Muscle of leg (tissue), 11 donors: ENCODE measurements around the gene LAMC1. TPM values are rescaled to one million over a fixed set of nuclear protein-coding genes. Genes with fewer than 3 reads are reported as not detected.

Source experiments
- DNase-seq: peaks from one replicate; pipeline ENCODE4 v3.0.0; 2013
- H3K27ac ChIP-seq: one replicate; pipeline ENCODE4 v1.5.1; 2013; ENCODE audit warnings: mild to moderate bottlenecking, low read length, control low read depth
- H3K27me3 ChIP-seq: one replicate; pipeline ENCODE4 v1.6.1; 2013; ENCODE audit warnings: low read length; ENCODE audit not compliant: control insufficient read depth, insufficient read depth
- H3K36me3 ChIP-seq: one replicate; pipeline ENCODE4 v1.6.1; 2013; ENCODE audit warnings: low read length; ENCODE audit not compliant: control insufficient read depth, insufficient read depth
- H3K4me1 ChIP-seq: one replicate; pipeline ENCODE4 v1.6.1; 2013; ENCODE audit warnings: low read length; ENCODE audit not compliant: control insufficient read depth, insufficient read depth
- H3K4me3 ChIP-seq: one replicate; pipeline ENCODE4 v1.5.1; 2013; ENCODE audit warnings: low read length, control low read depth
- H3K9me3 ChIP-seq: replicated peaks from 2 replicates; pipeline ENCODE4 v1.6.1; 2013; ENCODE audit warnings: low read depth, low read length; ENCODE audit not compliant: control insufficient read depth
- WGBS: methylation state at CpG from one replicate; pipeline ENCODE4 v1.1.5; 2013; ENCODE audit warnings: missing lambda C conversion rate; ENCODE audit not compliant: insufficient coverage; 5-methylcytosine and 5-hydroxymethylcytosine counted together
- polyA plus RNA-seq, 8 donors: library from polyadenylated mRNA; unstranded; fragments of 120-200 nt; gene quantifications; one replicate each; pipeline versions ENCODE4 v1.2.1 to v1.2.3, GENCODE V29; 2013; ENCODE audit warnings: inconsistent platforms in 1 of 8, low replicate concordance in 1 of 8; ENCODE audit not compliant: insufficient read length in 8 of 8, insufficient read depth in 1 of 8
- total RNA-seq: library from RNA; stranded (reverse); fragments of 120-200 nt; gene quantifications from one replicate; pipeline ENCODE4 v1.2.4, GENCODE V29; 2013

The LAMC1 gene
- total and polyA plus RNA-seq, 9 donors: 203 to 436 (median 311) TPM

DNA sequence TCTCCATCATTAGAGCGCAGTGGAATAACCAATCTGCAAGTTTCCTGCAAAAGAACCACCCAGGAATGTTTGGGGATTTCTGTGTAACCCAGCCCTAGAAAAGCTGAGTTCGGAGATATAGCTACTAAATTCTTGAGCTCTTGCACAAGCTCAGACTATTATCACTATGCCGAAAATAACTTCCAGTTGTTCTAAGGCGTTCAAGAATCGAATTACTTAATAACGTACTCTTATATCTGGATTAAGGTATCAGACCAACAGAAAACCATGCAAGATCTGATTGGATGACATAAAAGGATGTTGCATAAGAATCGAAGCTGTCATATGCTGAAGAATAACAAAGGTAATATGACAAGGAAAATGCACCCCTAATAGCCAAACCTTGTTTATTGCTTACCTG, 155.3 kb downstream of the LAMC1 start:
- peaks cover 21% of the 10 kb centered on the region for H3K4me1 ChIP-seq

GRCh38 chr1:183179033-183179432, 155.8 kb downstream of the LAMC1 start:
- no peak overlapping the region for H3K27ac ChIP-seq
- no peaks in the 10 kb centered on the region for H3K27me3 ChIP-seq
- H3K4me1 ChIP-seq: peaks cover 21% of the 10 kb centered on the region
- no peaks in the 10 kb centered on the region for H3K9me3 ChIP-seq
- WGBS: no CpG with 5 or more reads among the region's 2 CpGs
- H3K36me3 ChIP-seq: no peaks in the 10 kb centered on the region
- H3K4me3 ChIP-seq: no peak overlapping the region
- DNase-seq: no peak

More for the DNA sequence above, 155.3 kb downstream of the LAMC1 start:
- H3K36me3 ChIP-seq: no peaks in the 10 kb centered on the region
- H3K4me3 ChIP-seq: no peak overlapping the region
- H3K27me3 ChIP-seq: no peaks in the 10 kb centered on the region
- DNase-seq: peak; percentile 43
- no peak overlapping the region for H3K27ac ChIP-seq
- no CpG with 5 or more reads among the region's 7 CpGs for WGBS
- no peaks in the 10 kb centered on the region for H3K9me3 ChIP-seq

DNA sequence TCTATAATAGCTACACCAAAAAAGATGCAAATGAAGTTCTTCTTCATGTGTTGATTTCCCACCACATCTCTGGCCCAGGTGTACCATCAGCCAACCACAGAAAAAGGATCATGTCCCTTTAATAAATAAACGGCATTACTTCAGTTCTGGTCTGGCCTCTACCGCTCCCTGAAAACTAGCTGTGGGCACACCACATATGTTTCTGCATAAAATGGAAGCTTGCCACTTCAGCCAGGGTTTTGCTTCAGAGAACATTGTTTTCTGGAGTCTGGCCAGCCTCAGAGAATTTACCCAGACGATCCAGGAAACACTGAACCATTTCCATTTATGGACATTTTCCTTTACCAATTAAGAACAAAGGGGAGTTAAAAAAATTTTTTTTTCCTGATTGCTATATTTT, 157.0 kb downstream of the LAMC1 start:
- peak; percentile 94 for DNase-seq

GRCh38 chr1:183180634-183181056, 157.4 kb downstream of the LAMC1 start:
- Histone ChIP-seq H3K4me3 (no peak overlapping the region), H3K36me3 (no peaks in the 10 kb centered on the region), H3K27me3 (peaks cover under 1% of the 10 kb centered on the region), H3K9me3 (no peaks in the 10 kb centered on the region), H3K27ac (peak overlapping the region; percentile 77), H3K4me1 (peaks cover 22% of the 10 kb centered on the region)
- no CpG with 5 or more reads among the region's 3 CpGs for WGBS
- DNase-seq: peak; percentile 84

More for the DNA sequence above, 157.0 kb downstream of the LAMC1 start:
- no peak overlapping the region for H3K4me3 ChIP-seq
- 13% methylated on average over 2 of the region's 3 CpGs for WGBS
- H3K4me1 ChIP-seq: peaks cover 21% of the 10 kb centered on the region
- H3K27ac ChIP-seq: peak overlapping the region; percentile 77
- H3K36me3 ChIP-seq: no peaks in the 10 kb centered on the region
- H3K9me3 ChIP-seq: no peaks in the 10 kb centered on the region
- H3K27me3 ChIP-seq: no peaks in the 10 kb centered on the region

DNA sequence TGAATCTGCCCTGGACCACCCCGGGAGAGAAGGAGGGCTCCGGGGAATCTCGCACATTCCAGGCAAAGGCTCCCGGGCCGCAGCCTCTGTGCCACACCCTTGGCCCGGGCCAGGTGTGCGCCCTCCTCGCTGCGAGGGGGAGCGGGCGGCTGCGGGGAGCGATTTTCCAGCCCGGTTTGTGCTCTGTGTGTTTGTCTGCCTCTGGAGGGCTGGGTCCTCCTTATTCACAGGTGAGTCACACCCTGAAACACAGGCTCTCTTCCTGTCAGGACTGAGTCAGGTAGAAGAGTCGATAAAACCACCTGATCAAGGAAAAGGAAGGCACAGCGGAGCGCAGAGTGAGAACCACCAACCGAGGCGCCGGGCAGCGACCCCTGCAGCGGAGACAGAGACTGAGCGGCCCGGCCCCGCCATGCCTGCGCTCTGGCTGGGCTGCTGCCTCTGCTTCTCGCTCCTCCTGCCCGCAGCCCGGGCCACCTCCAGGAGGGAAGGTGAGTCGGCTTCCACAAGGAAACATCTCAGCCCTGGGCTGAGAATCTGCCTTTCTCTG, 162.8 kb downstream of the LAMC1 start, which contains the start of gene LAMC2:
Gene LAMC2 (plus strand): TSS at position 324 of the 550 bp plus-strand sequence. CDS start 89 bp downstream, at position 413.
- peaks cover 13% of the 10 kb centered on the region for H3K4me1 ChIP-seq
- 16% methylated on average over 25 of the region's 30 CpGs for WGBS
- H3K36me3 ChIP-seq: no peaks in the 10 kb centered on the region
- H3K4me3 ChIP-seq: no peak within 1 kb of the TSS
- no peaks in the 10 kb centered on the region for H3K9me3 ChIP-seq
- H3K27ac ChIP-seq: no peak within 1 kb of the TSS
- peaks cover 8% of the 10 kb centered on the region for H3K27me3 ChIP-seq
- DNase-seq: no peak

DNA sequence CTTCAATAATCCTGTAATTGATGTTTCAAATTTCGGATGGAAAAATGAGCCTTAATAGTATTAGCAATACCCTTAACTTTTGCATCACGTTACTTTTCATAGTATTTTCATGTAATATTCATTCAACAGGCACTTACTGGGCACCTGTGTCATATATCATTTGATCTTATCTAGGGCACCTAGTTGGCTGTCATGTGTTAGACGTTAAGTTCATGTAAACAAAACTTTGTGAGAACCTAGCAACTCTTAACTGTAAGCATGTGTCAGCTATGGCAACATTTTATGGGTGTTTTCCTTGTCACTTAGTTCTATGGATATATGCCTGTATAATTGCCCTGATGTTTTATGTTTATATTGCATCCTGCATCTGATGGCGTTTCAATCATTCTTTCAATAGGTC, 163.6 kb downstream of the LAMC1 start:
- no peak for DNase-seq
- Histone ChIP-seq H3K27me3 (peaks cover 8% of the 10 kb centered on the region), H3K36me3 (no peaks in the 10 kb centered on the region), H3K4me3 (no peak overlapping the region), H3K9me3 (no peaks in the 10 kb centered on the region), H3K4me1 (peaks cover 15% of the 10 kb centered on the region), H3K27ac (no peak overlapping the region)
- no CpG with 5 or more reads among the region's 4 CpGs for WGBS

GRCh38 chr1:183188240-183188639, 165.0 kb downstream of the LAMC1 start:
- Histone ChIP-seq H3K9me3 (no peaks in the 10 kb centered on the region), H3K36me3 (no peaks in the 10 kb centered on the region), H3K27me3 (peaks cover 8% of the 10 kb centered on the region), H3K27ac (no peak overlapping the region), H3K4me1 (peaks cover 15% of the 10 kb centered on the region), H3K4me3 (no peak overlapping the region)
- DNase-seq: peak; percentile 75
- WGBS: 0% methylated on average over 1 of the region's 1 CpG

DNA sequence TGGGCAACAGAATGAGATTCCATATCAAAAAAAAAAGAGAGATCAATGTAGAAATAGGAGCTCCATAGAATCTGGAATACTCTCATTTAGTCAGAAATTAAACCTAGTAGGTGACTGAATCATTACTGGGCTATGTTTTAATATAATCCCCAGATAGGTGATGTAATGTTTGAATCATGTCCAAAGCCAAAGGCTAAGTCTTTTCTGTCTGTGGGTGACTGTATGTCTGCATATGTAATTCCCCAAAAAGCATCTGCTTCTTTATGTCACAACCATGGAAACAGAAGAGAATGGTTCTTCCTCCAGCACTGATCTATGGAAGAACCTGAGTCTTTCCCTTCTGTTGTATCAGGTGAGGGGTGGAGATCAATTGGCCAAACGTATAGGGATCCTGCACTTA, 168.6 kb downstream of the LAMC1 start:
- peaks cover 11% of the 10 kb centered on the region for H3K4me1 ChIP-seq
- H3K36me3 ChIP-seq: no peaks in the 10 kb centered on the region
- peak overlapping the region; percentile 88 for H3K27ac ChIP-seq
- DNase-seq: peak; percentile 92
- no peaks in the 10 kb centered on the region for H3K9me3 ChIP-seq
- no peak overlapping the region for H3K4me3 ChIP-seq
- no CpG with 5 or more reads among the region's 1 CpG for WGBS
- H3K27me3 ChIP-seq: no peaks in the 10 kb centered on the region

GRCh38 chr1:183193963-183194525, 170.8 kb downstream of the LAMC1 start:
- H3K4me3 ChIP-seq: no peak overlapping the region
- peaks cover 11% of the 10 kb centered on the region for H3K4me1 ChIP-seq

GRCh38 chr1:183194527-183195141, 171.4 kb downstream of the LAMC1 start:
- no peak for DNase-seq
- Histone ChIP-seq H3K4me3 (no peak overlapping the region), H3K4me1 (peaks cover 11% of the 10 kb centered on the region), H3K9me3 (no peaks in the 10 kb centered on the region), H3K36me3 (no peaks in the 10 kb centered on the region), H3K27me3 (no peaks in the 10 kb centered on the region), H3K27ac (no peak overlapping the region)
- WGBS: 30% methylated on average over 1 of the region's 1 CpG

More at GRCh38 chr1:183193963-183194525, 170.8 kb downstream of the LAMC1 start:
- no peaks in the 10 kb centered on the region for H3K9me3 ChIP-seq
- H3K27ac ChIP-seq: no peak overlapping the region
- WGBS: no CpG with 5 or more reads among the region's 4 CpGs
- no peak for DNase-seq
- H3K36me3 ChIP-seq: no peaks in the 10 kb centered on the region
- H3K27me3 ChIP-seq: no peaks in the 10 kb centered on the region
